AG08396 (cell line): ENCODE data around the gene MAML1.

Experiments
- DNase-seq: peaks from one replicate; pipeline ENCODE4 v3.0.0; 2012; ENCODE audit warnings: low spot score, mixed read lengths

Gene MAML1

GRCh38 chr5:179822444-179822990 is 89.9 kb downstream of the MAML1 start:
- no peak for DNase-seq

DNA sequence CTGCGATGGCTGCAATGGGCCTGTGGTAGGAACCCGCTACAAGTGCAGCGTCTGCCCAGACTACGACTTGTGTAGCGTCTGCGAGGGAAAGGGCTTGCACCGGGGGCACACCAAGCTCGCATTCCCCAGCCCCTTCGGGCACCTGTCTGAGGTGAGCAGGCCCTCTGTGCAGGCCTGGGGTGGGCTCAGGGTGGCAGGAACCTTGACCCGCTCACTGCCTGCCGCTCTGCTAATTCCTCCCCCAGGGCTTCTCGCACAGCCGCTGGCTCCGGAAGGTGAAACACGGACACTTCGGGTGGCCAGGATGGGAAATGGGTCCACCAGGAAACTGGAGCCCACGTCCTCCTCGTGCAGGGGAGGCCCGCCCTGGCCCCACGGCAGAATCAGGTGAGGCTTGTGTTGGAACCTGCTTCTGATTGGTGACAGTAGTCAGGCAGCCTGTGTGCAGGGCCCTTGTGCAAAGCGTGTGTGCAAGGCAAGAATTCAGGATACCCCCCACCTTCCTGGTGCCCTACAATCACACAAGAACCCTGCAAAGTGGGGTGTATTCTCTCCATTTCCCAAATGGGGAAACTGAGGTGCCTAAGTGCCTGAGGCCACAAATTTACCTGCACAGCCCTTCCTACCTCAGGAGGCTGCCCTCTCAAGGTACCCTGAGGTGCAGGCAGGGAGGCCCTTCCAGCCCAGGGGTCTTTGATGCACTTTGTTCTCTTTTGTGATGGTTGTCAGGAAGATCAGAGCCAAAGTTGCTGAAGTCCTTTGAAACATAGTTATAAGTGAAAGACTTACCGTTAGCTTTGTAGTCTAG is 91.5 kb downstream of the MAML1 start:
- no peak for DNase-seq

GRCh38 chr5:179824745-179825112 is 92.1 kb downstream of the MAML1 start:
- DNase-seq = no peak

GRCh38 chr5:179825655-179826182 is 93.1 kb downstream of the MAML1 start:
- no peak for DNase-seq
